ENCODE measurements around the gene KRTAP10-3. TPM values are rescaled to one million over a fixed set of nuclear protein-coding genes. Genes with fewer than 3 reads are reported as not detected.
A peak's percentile ranks its signal among the peaks of the same experiment; 100 is the strongest.
"Not testable (repeated sequence)": the region's sequence is repeated elsewhere in the genome, so short reads cannot be mapped to it uniquely, and the experiment has no call there.

KRTAP10-3 gene, protein sequence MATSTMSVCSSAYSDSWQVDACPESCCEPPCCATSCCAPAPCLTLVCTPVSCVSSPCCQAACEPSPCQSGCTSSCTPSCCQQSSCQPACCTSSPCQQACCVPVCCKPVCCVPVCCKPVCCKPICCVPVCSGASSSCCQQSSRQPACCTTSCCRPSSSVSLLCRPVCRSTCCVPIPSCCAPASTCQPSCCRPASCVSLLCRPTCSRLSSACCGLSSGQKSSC
- not detected for total RNA-seq

DNA sequence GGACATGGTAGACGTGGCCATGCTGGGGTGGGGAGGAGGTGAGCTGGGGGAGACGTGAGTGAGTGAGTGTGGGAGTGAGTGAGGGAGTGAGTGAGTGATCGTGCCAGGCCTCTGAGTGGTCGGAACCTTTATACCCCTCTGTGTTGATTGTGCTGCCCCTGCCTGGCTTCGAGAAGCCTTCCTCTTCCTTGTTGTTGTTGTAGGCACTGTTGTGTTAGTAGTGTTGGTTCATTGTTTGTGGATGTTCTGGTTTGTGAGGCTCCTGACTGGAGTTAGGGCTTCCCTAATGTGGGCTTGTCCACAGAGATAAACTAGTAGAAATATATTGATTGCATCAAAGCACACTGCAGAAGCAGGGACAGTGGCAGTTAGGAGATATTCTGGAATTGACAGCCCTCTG, at the start of gene KRTAP10-3:
TSS of gene KRTAP10-3 (minus strand) at position 101 of the 400 bp plus-strand sequence. CDS start at position 21, 80 bp downstream.
- DNase-seq: no peak

DNA sequence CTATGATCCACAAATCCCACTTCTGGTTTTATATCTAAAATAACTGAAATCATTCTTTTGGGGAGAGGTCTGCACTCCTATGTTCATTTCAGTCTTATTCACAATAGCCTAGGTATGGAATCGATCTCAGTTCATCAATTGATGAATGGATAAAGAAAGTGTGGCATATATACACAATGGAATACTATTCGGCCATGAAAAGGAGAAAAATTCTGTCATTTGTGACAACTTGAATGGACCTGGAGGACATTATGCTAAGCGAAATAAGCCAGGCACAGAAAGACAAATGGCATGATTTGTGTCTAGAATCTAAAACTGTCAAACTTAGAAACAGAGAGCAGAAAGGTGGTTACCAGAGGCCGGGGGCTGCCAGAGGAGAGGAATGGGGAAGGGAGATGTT, 47.9 kb upstream of the KRTAP10-3 start:
- no peak for DNase-seq

DNA sequence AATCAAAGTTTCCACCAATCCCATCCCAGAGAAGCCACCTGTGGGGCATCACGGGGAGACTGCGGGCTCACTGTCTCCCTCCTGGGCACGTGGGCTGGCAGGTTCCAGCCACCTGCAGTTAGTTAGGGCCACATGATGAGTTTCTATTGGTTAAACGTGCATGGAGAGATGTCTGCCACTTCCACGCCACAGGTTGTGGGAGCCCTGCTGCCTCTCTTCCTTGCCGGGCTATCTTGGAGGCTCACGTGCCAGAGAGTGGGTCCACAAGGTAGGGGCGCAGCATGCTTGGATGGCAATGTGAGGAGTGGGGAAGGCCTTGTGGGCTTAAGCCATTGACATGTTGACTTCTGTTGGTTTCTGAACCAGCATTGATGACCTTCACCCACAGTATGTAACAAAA, 45.3 kb upstream of the KRTAP10-3 start:
- no peak for DNase-seq

DNA sequence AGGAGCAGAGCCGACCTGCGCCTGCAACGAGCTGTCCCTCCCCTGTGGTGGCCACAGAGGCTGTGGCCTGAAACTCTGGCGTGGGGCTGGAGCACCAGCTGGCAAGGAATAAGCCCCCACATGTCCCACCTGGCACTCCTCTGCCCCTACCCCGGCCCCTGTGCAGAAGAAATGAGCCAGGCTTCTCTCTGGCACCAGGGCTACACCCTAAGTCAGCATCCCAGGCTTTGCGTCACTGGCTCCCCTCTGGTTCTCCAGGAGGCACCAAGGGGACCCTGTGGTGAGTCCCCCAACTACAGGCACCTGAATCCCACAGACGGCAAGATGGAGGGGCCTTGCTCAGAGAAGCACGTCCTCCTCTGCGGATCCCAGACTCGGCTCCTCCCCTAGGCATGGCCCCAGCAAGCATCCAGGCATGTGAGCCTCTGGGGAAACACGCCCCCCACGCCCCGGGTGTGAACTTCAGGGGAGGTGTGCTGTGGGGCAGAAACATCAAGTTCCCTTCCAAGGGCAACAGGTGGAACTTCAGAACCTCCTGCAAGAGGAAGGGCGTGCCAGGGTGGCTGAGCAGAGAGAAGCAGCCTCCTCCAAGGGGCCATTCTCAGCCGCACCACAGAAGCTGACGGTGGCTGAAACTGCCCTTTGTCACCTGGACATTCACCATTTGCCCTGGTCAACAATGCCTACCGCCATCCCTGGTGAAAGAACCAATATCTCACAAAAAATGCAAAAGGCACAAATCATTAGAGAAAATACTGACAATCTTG, 44.7 kb upstream of the KRTAP10-3 start:
- DNase-seq: no peak

DNA sequence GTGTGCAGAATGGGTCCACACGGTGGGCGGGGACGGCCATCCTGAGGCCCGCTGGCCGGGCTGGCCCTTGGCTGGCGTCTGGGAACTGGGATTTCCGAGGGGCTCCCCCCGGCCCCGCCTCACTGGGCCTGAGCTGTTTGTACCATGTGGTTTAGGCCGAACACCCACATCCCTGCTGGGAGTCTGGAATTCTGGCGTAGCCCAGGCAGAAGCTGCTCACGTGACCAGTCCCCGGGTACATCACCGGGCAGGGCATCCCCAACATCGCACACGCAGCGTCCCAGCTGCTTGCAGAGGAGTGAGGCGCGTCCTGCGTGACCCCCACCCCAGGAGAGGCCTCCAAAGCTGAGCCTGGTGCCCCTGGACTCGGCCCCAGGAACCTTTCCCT, 43.9 kb upstream of the KRTAP10-3 start:
- DNase-seq: no peak

DNA sequence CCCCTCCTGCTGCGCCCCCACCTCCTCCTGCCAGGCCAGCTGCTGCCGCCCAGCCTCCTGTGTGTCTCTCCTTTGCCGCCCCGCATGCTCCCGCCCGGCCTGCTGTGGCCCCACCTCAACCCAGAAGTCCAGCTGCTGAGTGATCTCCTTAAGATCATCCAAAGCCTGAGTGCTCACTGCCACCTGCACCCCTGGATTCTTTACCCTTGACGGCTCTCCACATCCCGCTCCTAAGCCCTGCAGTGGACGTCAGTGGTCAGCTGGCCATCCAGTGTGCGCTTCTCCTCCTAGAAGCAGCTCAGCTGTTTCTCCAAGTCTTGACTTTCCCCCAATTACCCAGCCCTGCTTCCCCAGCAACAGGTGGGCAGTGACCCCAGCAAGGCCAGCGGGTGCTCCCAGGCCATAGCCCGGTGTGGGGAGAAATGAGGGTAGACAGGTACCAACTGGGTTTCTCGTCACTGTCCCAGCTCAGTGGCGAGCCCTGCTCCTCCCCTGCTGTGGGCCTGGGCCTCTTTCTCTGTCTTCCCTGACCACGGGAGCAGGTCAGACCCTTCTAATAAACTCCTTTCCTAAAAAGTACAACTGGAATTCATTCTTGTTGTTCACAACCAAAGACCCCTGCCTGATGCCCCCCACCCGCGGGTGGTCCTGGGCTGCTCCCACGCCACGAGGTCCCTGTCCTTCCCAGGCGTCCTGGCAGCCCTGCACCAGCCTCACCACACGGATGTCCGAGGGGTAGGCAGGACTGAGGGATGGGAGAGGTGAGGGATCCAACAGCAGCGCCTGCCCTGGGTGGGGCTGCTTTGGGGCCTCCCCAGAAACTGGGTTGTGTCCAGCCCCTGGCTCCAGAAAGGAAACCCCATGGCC, 43.2 kb upstream of the KRTAP10-3 start:
- no peak for DNase-seq

DNA sequence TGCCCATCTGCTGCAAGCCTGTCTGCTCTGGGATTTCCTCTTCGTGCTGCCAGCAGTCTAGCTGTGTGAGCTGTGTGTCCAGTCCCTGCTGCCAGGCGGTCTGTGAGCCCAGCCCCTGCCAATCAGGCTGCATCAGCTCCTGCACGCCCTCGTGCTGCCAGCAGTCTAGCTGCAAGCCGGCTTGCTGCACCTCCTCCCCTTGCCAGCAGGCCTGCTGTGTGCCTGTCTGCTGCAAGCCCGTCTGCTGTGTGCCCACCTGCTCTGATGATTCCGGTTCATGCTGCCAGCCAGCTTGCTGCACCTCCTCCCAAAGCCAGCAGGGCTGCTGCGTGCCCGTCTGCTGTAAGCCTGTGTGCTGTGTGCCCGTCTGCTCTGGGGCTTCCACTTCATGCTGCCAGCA, 42.5 kb upstream of the KRTAP10-3 start:
- not testable (repeated sequence) for DNase-seq

DNA sequence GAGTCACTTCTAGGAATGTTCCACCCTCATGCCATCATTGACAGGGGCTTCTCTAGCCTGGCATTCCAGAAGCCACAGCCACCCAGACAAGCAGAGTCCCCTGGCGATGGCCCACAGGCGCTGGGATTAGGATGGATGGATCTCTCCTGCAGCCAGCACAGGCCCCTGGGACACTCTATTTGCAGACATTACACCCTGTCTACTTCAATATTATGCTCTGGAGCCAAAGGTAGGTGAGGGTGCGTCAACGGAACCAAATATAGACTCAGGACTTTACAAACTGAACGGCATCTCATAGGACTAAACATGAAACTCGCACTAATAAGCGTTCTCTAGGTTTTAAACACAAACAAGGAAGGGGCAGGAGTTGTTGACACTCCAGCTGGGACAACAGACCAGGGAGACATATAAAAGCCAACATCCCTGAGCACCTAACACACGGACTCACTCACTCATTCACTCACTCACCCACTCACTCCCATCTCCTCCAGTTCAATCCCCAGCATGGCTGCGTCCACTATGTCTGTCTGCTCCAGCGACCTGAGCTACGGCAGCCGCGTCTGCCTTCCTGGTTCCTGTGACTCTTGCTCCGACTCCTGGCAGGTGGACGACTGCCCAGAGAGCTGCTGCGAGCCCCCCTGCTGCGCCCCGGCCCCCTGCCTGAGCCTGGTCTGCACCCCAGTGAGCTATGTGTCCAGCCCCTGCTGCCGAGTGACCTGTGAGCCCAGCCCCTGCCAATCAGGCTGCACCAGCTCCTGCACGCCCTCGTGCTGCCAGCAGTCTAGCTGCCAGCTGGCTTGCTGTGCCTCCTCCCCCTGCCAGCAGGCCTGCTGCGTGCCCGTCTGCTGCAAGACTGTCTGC, 41.8 kb upstream of the KRTAP10-3 start, which contains the start of gene KRTAP10-7:
TSS of gene KRTAP10-7 (plus strand) at position 480 of the 861 bp plus-strand sequence. CDS start at position 505, 25 bp downstream.
- DNase-seq: not testable (repeated sequence)

DNA sequence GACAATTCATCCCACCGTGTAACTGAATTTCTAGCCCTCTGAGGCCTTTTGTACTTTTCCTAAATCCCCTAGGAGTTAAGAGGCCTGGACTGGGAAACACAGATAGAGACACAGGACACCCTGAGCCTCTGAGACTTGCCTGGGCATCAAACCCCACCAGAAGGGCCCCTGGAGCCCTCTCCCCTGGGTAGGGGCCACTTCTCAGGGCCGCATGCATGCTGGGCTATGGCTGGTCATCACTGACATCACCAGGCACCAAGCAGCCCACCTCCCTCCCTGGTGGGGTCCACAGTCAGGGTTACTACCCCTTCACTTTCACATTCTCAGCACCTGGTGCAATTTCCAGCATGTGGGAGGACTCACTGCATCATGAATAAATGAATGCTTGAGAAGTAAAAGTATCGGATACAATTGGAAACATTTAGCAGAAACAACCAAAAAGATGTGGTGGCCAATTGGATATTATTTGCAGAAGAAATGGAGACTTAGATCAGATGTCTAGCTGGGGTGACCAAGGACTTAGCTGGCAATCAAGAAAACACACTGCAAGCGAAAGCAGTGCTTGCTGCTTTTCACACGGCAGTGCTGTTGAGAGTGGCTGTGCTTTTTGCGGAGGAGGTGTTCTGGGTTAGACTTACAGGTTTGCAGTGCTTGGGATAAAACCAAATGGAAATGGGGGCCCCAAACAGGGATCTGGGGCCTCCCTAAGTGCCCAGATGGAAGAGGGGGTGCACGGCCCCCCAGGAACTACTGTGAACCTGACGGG, 40.9 kb upstream of the KRTAP10-3 start:
- no peak for DNase-seq

DNA sequence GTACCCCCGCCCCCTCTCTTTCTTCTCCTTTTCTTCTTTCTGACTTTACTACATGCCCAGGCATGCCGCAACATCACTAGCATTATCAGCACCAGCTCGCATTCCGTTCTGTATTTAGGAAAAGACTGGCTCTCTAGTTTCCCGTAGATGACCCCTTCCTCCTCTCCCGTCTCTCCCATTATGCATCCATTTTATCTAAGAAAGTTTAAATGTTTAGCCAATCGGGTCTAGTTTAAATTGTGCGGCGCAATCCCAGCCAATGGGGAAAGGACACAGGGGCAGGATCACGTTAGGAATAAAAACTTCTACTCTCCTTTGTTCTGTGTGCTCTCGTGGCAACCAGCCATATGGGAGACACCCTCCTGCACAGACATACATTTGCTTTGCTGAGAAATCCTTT, 39.5 kb upstream of the KRTAP10-3 start:
- DNase-seq: no peak

DNA sequence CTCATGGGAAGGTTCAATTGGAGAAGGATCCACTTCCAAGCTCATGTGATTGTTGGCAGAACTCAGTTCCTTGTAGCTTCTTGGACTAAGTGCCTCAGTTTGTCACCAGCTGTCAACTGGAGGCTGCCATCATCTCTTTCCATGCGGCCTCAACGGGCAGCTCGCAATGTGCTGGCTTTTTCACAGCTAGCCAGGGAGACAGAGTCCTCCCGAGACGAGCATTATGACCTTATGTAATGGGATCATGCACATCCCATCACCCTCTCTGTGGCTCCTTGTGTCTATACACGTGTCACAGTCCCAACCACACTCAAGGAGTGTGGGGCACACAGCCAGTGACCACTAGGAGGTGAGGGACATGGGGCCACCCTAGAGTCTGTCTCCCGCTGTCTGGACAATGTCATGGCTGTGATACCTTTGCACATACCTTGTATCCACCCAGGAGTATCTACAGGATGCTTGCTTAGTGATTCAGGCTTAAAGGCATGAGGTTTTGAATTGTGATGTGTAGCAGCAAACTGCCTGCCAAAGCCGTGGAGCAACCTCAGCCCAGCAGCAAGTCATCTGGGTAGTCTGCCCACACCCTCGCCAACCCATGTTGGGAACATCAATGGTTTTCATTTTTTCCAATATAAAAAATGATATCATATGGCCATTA, 37.6 kb upstream of the KRTAP10-3 start:
- DNase-seq: no peak

DNA sequence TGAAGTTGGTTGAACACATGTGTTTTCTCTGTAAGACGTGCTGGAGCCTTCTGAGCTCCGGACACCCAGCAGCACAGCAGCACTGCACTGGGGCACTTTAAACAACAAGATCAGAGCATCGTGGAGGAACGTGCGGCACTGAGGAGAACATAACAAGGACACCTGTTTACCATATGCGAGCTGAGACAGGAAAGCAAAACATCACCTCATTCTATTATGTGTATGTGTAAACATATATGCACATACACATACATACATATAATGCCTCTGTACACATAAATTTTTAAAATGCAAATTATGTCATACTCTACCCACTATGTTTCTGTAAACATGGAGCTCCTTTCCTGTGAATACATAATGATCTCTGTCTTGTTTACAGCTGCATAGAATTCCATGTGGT, 36.9 kb upstream of the KRTAP10-3 start:
- no peak for DNase-seq

DNA sequence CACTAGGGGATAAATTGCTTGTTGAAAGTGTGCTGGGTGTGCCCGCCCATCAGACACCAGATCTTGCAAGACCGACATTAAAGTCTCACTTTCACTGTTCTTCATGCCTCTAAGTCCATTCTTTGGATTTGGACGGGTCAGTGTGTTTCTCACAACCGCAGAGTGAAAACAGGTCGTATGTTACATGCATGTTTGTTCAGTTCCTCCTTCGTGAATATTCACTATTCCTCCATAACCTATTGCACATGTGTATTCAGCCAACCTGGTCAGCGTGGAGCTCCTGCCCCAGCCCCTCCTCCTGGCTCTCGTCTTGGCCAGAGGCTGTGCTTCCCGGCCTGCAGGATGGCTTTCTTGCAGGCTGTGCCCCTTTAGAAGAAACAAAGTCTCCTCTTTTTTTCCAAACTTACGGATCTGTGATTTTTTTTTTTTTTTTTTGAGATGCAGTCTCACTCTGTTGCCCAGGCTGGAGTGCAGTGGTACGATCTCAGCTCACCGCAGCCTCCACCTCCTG, 35.9 kb upstream of the KRTAP10-3 start:
- DNase-seq: no peak

DNA sequence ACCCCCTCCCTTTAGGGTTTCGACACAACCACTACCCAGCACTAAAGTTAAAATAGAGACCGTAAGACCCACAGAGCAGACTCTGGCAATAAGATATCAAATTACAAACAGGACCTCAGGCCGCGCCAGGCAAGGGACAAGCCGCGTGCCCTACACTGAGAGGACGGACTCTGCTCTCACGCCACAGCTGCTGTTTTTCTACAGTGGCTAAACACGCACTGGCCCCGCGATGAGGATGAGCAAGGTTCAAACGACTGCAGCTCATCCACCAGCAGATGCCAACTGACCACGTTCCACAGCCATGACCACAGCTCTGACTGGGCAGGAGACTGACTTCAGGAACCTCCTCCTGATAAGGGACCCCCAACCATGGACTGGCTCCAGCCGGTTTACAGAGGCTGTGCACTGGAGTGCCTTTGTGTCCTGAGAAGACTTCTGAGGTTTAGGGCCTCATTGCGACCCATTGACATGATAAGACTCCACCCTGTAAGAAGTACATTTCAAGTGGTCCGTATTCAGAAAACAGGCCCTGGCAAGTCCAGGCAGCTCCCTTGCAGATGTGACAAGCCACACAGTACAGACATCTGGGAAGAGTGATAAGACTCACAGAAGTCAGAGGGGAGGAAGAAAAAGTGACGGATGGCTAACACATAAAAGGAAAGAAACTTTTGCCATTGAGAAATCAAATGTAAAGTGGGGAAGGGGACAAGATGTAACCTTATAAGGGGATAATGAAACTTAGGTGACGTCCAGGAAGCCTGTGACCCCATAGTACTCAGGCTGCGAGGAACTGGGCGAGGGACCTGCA, 35.2 kb upstream of the KRTAP10-3 start:
- DNase-seq: peak; percentile 27

DNA sequence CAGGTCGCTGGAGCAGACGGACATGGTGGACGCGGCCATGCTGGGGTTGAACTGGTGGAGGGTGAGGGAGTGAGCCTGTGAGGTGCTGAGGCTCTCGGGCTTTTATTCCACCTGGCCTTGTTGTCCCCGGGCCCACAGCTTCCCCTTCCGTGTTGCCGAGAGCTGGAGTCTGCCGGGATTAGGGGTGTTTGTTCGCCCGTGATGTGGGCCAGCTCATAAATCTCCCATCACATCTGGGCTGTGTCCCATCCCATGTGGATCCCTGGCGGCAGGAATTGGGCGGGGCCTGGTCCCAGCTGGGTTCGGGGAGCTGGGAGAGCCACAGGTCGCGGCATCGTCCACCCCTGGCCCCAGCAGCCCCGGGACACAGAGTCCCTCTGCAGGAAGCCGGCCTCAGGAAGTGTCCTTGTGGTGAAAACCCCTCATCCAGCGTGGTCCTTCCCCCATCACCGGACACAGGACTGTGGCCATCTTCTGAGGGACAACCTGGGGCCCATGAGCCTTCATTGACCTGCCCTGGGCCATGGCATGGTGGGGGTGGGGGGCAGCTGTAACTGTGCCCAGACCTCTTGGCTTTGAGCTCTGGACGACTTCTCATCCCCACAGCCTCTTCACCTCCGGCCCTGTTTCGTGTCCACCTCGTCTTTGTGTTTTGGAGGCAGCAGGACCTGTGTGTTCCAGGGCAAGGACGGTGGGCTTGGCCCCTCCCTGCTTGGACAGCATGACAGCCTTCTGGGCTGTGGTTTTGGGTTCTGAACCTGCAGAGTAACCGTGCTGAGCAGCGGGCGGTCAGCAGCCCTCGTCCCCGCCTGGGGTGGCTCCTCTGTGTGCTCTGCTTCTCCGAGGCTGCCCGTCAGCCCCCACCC, 34.1 kb upstream of the KRTAP10-3 start, which contains the start of gene KRTAP10-6:
TSS of gene KRTAP10-6 (minus strand) at position 60 of the 866 bp plus-strand sequence. CDS start at position 39, 21 bp downstream.
- no peak for DNase-seq

DNA sequence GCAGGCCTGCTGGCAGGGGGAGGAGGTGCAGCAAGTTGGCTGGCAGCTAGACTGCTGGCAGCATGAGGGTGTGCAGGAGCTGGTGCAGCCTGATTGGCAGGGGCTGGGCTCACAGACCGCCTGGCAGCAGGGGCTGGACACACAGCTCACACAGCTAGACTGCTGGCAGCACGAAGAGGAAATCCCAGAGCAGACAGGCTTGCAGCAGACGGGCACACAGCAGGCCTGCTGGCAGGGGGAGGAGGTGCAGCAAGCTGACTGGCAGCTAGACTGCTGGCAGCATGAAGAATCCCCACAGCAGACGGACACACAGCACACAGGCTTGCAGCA, 33.2 kb upstream of the KRTAP10-3 start:
- not testable (repeated sequence) for DNase-seq

DNA sequence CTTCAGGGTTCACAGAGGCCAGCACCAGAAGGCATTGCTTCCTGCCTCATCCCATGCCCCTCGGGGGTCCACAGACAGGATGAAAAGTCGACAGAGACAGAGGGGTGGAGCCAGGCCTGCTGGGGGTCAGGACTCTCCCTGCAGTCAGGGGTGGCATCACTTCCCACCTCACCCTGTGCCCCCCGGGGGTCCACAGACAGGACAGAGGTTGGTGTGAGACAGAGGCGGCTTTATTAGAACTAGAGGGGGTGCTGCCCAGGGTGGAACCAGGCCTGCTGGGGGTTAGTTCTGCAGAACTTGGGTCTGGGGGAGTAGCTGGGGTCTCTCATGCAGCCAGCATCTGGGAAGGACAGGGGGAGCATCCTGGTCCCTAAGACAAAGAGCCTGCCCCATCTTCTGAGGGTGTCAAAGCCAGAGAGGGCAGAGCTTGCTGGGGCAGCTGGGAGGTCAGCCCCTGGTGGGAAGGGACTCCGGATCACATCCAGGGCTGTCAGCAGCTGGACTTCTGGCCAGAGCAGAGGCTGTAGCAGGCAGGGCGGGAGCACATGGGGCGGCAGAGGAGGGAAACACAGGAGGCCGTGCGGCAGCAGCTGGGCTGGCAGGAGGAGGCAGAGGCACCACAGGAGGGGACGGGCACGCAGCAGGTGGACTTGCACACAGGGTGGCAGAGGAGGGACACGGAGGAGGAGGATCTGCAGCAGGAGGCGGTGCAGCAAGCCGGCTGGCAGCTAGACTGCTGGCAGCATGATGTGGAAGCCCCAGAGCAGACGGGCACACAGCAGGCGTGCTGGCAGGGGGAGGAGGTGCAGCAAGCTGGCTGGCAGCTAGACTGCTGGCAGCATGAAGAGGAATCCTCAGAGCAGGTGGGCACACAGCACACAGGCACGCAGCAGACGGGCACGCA, 32.6 kb upstream of the KRTAP10-3 start:
- peak; percentile 9 for DNase-seq

All from tongue (tissue), 2 donors.